ENCODE measurements around the gene TMC2. TPM values are rescaled to one million over a fixed set of nuclear protein-coding genes. Genes with fewer than 3 reads are reported as not detected.
A peak's percentile ranks its signal among the peaks of the same experiment; 100 is the strongest.

Gene TMC2
- total and polyA plus RNA-seq, 2 of the 8 experiments (the other 6 are each of a cell fraction or from before 2014, with no cell fraction given): not detected

DNA sequence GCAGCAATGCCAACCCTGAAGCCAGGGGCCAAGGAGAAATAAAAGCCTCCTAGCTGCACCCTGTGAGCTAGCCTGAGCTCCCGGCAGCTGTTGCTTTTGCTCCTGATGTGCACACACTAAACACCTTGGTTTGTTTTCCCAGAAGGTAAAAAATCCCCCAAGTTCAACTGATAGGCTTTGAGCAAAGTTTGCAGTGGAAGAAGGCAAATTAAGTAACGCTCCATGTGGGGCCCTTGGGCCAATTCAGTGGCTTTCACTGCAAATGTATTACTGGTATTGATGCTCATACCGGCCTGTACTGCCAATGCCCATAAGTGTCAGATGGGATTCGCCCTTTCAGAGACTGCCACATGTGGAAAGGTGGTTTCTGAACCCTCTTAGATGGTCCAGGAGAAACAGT, 137.1 kb downstream of the TMC2 start:
- Histone ChIP-seq H3K4me1 (replicated peaks in 1 of 4; ENCODE audit: control insufficient read depth in 3 of 4, insufficient read depth in 4 of 4, low read length in 3 of 4) (0 out of 7 replicates have a peak, but pooled peaks cover 0 to 4% (median 0%) of the 10 kb centered on the region in 4 experiments), H4K20me1 (replicated peaks in 1 of 2; ENCODE audit: control insufficient read depth in 1 of 2, insufficient read depth in 2 of 2, low read length in 2 of 2) (no peaks in the 10 kb centered on the region), H4K5ac (ENCODE audit: insufficient read length, low read depth, low read length) (no peak overlapping the region), H3K14ac (ENCODE audit: insufficient read length) (no peak overlapping the region), H2BK12ac (ENCODE audit: low read depth, low read length) (0 out of 2 replicates have a peak overlapping the region, but pooled peaks have one; percentile 60), H4K91ac (replicated peaks; ENCODE audit: insufficient read length, low read length) (no peak overlapping the region), H3K9me3 (ENCODE audit: insufficient read depth in 2 of 2, low read depth in 1 of 2, low read length in 1 of 2) (no peaks in the 10 kb centered on the region), H2BK120ac (replicated peaks; ENCODE audit: low read depth, low read length) (no peak overlapping the region), H3K9ac (replicated peaks in 1 of 4; ENCODE audit: extremely low read depth in 1 of 4, low read depth in 3 of 4, low read length in 3 of 4) (no peak overlapping the region), H2AFZ (ENCODE audit: low read length) (no peak overlapping the region), H3K27me3 (replicated peaks in 1 of 4; ENCODE audit: control insufficient read depth in 3 of 4, extremely low read depth in 1 of 4, insufficient read depth in 3 of 4, low read length in 3 of 4) (peaks cover 0 to 2% (median under 1%) of the 10 kb centered on the region in 4 experiments; a peak in 4 of 7 replicates), H3K23ac (ENCODE audit: insufficient read length) (no peak overlapping the region), H3K36me3 (ENCODE audit: control insufficient read depth in 2 of 4, insufficient read depth in 4 of 4, low read length in 3 of 4) (no peaks in the 10 kb centered on the region), H3K4me2 (ENCODE audit: insufficient read depth in 1 of 2, low read depth in 2 of 2, low read length in 2 of 2) (no peak overlapping the region), H3K4ac (replicated peaks; ENCODE audit: insufficient read length, low read depth, low read length) (no peak overlapping the region), H3K79me1 (ENCODE audit: low read depth, low read length) (no peaks in the 10 kb centered on the region), H2BK20ac (ENCODE audit: low read length) (no peak overlapping the region), H3K79me2 (ENCODE audit: control insufficient read depth in 1 of 2, insufficient read depth in 2 of 2, low read length in 2 of 2) (no peaks in the 10 kb centered on the region), H4K8ac (ENCODE audit: extremely low read depth, insufficient read depth, low read length) (no peak overlapping the region), H3K27ac (ENCODE audit: low read depth, low read length) (no peak overlapping the region), H2BK15ac (ENCODE audit: low read length) (no peak overlapping the region), H3K4me3 (ENCODE audit: extremely low read depth in 1 of 4, insufficient read depth in 2 of 4, low read depth in 3 of 4, low read length in 4 of 4) (no peak overlapping the region), H3K18ac (ENCODE audit: extremely low read depth, low read length) (no peak overlapping the region), H2AK5ac (ENCODE audit: low read depth, low read length) (no peak overlapping the region), H3K56ac (replicated peaks; ENCODE audit: insufficient read length, low read depth, low read length) (no peak overlapping the region), H3K23me2 (ENCODE audit: low read depth, low read length) (no peaks in the 10 kb centered on the region), H2BK5ac (ENCODE audit: low read depth, low read length) (no peak overlapping the region)
- CTCF ChIA-PET (ENCODE audit: partially characterized antibody): interaction anchor here (0.6 to 2.4 kb wide), 23 partner anchors 9 to 500 kb away, joined by 3 to 10 read pairs (median 4); no protein-coding TSS in a partner anchor
- POLR2A ChIA-PET (ENCODE audit: partially characterized antibody): interaction anchor here (2.4 to 28.5 kb wide), 3 partner anchors 10 to 25 kb away, joined by 7 to 463 read pairs (median 15); partner anchors contain the start of genes IDH3B and NOP56
- no peak for DNase-seq (ENCODE audit: low read depth in 1 of 2, low spot score in 2 of 2)
- FAIRE-seq: no peak
- WGBS, 2 experiments (ENCODE audit: extremely low coverage in 1 of 2, insufficient coverage in 1 of 2, insufficient read length in 1 of 2, insufficient replicate concordance in 2 of 2, low coverage in 1 of 2, low lambda C conversion rate in 2 of 2, missing lambda C conversion rate in 1 of 2): 84% methylated on average over 4 of the region's 4 CpGs; no CpG with 5 or more reads in 1 of the 2 experiments
- TF ChIP-seq BRCA1 (IDR thresholded peaks at IDR 0.05; ENCODE audit: low read depth, low read length) (no peak), HDAC2 (IDR thresholded peaks at IDR 0.05; ENCODE audit: borderline replicate concordance in 1 of 2, low read depth in 2 of 2, low read length in 2 of 2) (no peak), RNF2 (IDR thresholded peaks at IDR 0.05; ENCODE audit: borderline replicate concordance, low read depth, low read length, missing control alignments, poor library complexity, severe bottlenecking) (no peak), EGR1 (IDR thresholded peaks at IDR 0.05; ENCODE audit: borderline replicate concordance, low read depth, low read length) (no peak), CHD1 (IDR thresholded peaks at IDR 0.05; ENCODE audit: low read depth, low read length) (no peak), GABPA (IDR thresholded peaks at IDR 0.05; ENCODE audit: borderline replicate concordance, insufficient read depth, low read length) (no peak), KDM5A (IDR thresholded peaks at IDR 0.05; ENCODE audit: low read length) (no peak), BCL11A (IDR thresholded peaks at IDR 0.05; ENCODE audit: low read depth in 2 of 2, low read length in 2 of 2) (no peak), EP300 (IDR thresholded peaks at IDR 0.05; ENCODE audit: borderline replicate concordance in 1 of 2, low read depth in 2 of 2, low read length in 2 of 2) (no peak)

Data from H1 (cell line).